SU-DHL-6 (cell line): Measurements from ENCODE around the gene CTAG2.

ENCODE experiments used
- EZH2phosphoT487 ChIP-seq: fragments of 200-600 bp; sonication (generic), shearing (Covaris generic); conservative IDR thresholded peaks from 2 replicates; pipeline ENCODE4 v1.6.1; 2018; ENCODE audit warnings: mild to moderate bottlenecking, antibody characterized with exemption, low read length, moderate library complexity, mixed read lengths
- TF ChIP-seq, protein P1 (sequence below): fragments of 200-600 bp; sonication (generic); IDR thresholded peaks from one replicate; pipeline ENCODE4 v1.5.1; 2017; ENCODE audit warnings: antibody characterized with exemption, mild to moderate bottlenecking, low read length, moderate library complexity; ENCODE audit not compliant: insufficient read depth, poor library complexity, severe bottlenecking

GRCh38 chrX:154696676-154697045 is 43.3 kb upstream of the CTAG2 start:
- TF ChIP-seq EZH2phosphoT487: no peak
- TF ChIP-seq, protein P1, sequence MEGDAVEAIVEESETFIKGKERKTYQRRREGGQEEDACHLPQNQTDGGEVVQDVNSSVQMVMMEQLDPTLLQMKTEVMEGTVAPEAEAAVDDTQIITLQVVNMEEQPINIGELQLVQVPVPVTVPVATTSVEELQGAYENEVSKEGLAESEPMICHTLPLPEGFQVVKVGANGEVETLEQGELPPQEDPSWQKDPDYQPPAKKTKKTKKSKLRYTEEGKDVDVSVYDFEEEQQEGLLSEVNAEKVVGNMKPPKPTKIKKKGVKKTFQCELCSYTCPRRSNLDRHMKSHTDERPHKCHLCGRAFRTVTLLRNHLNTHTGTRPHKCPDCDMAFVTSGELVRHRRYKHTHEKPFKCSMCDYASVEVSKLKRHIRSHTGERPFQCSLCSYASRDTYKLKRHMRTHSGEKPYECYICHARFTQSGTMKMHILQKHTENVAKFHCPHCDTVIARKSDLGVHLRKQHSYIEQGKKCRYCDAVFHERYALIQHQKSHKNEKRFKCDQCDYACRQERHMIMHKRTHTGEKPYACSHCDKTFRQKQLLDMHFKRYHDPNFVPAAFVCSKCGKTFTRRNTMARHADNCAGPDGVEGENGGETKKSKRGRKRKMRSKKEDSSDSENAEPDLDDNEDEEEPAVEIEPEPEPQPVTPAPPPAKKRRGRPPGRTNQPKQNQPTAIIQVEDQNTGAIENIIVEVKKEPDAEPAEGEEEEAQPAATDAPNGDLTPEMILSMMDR: no peak
